IPS-15b (cell line): ENCODE measurements around the gene OR5H6.
"Not testable (repeated sequence)": the region's sequence is repeated elsewhere in the genome, so short reads cannot be mapped to it uniquely, and the experiment has no call there.

Source experiments
- H3K27me3 ChIP-seq: one replicate; pipeline ENCODE4 v1.6.1; 2013; ENCODE audit warnings: low read length; ENCODE audit not compliant: control insufficient read depth, insufficient read depth
- H3K36me3 ChIP-seq: one replicate; pipeline ENCODE4 v1.6.1; 2013; ENCODE audit warnings: low read length; ENCODE audit not compliant: control insufficient read depth, insufficient read depth
- H3K4me1 ChIP-seq: one replicate; pipeline ENCODE4 v1.6.1; 2013; ENCODE audit warnings: mild to moderate bottlenecking, low read length; ENCODE audit not compliant: control insufficient read depth, insufficient read depth
- H3K4me3 ChIP-seq: one replicate; pipeline ENCODE4 v1.5.1; 2013; ENCODE audit warnings: low read depth, low read length
- H3K9ac ChIP-seq: one replicate; pipeline ENCODE4 v1.6.1; 2013; ENCODE audit warnings: low read depth, mild to moderate bottlenecking, low read length
- H3K9me3 ChIP-seq: one replicate; pipeline ENCODE4 v1.6.1; 2013; ENCODE audit warnings: mild to moderate bottlenecking, low read length; ENCODE audit not compliant: control insufficient read depth, insufficient read depth

OR5H6 gene

DNA sequence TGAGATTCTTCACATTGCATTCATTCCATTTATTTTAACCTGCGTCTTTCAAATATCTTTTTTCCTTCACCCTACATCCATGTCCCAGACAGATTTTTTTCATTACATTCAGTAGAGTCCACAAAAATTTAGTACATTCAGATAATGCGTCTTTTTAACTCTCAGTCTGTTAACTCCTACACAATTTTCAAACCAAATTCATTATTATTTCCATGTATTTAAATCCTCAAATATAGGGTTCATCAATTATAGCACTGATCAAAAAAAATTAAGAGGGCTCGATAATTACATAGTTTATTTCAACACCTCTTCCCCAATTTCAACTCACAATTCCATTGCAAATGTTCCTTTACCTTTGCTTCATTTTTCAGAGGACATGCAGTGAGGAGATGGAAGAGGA lies at the start of gene OR5H6:
TSS of gene OR5H6 (plus strand) at position 301 of the 400 bp plus-strand sequence. CDS start at position 390, 89 bp downstream.
- no peak within 1 kb of the TSS for H3K4me3 ChIP-seq
- no peak within 1 kb of the TSS for H3K9ac ChIP-seq
- H3K4me1 ChIP-seq, result no peaks in the 10 kb centered on the region
- H3K36me3 ChIP-seq, result no peaks in the 10 kb centered on the region
- H3K27me3 ChIP-seq, result no peaks in the 10 kb centered on the region
- no peaks in the 10 kb centered on the region for H3K9me3 ChIP-seq

DNA sequence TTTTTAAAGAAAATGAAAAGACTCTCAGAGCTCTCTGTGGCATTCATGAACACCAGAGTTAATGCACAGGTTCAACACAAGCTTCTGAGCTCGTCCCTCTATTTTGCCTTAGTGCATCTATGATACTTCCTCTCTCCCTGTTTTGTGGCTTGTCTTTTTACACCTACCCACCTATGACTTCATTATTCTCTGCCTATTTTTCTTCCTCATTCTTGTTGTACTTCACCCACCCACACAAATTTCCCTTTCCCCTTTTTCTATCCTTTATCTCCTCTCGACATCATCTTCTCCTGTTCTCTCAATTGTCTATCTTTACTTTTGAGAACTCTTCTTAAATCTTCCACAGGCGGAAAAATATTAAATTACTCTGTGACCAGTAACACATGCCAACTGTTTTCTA lies 49.0 kb upstream of the OR5H6 start:
- Histone ChIP-seq H3K36me3 (no peaks in the 10 kb centered on the region), H3K4me1 (no peaks in the 10 kb centered on the region), H3K27me3 (no peaks in the 10 kb centered on the region), H3K9ac (no peak overlapping the region), H3K4me3 (no peak overlapping the region), H3K9me3 (no peaks in the 10 kb centered on the region)

DNA sequence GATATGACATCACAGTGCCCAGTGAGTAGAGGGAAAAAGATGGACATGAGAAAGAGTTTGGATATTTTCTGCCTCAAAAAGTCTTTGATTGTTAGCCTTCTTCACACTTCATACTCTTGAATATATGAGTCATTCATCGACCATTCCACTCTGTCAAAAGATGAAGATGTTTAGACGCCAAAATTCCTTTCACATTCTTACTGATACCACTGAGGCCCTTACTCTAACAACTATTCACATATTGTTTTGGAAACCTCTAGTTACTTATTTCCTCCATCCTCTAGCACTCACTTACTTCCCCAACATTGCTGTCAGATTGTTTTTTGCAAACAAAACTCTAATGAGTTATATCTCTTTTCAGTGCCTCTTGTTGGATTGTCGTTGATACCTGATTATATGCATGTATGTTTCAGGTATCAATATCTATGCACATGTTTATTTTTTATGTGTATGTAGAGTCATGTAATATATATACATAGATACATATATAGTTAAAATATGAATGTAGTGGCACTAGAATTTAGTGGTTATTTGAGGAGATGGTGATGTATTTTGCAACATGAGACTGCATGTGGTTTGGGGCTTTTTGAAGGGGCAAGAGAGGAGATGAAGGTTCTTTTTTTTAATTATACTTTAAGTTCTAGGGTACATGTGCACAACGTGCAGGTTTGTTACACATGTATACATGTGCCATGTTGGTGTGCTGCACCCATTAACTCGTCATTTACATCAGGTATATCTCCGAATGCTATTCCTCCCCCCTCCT lies 40.0 kb upstream of the OR5H6 start:
- H3K9ac ChIP-seq, result no peak overlapping the region
- H3K4me3 ChIP-seq, result no peak overlapping the region
- H3K4me1 ChIP-seq, result no peaks in the 10 kb centered on the region
- H3K27me3 ChIP-seq, result no peaks in the 10 kb centered on the region
- no peaks in the 10 kb centered on the region for H3K9me3 ChIP-seq
- no peaks in the 10 kb centered on the region for H3K36me3 ChIP-seq

DNA sequence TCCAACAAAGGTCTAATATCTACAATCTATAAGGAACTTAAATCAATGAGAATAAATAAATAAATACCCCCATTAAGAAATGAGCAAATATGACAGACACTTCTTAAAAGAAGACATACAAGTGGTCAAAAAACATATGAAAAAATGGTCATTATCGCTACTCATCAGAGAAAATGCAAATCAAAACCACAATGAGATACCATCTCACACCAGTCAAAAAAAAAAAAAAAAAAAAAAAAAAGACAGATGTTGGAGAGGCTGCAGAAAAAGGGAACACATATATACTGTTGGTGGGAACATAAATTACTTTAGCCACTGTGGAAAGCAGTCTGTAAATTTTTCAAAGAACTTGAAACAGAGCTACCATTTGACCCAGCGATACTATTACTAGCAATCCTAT lies 31.6 kb upstream of the OR5H6 start:
- Histone ChIP-seq H3K4me1 (no peaks in the 10 kb centered on the region), H3K9me3 (no peaks in the 10 kb centered on the region)

DNA sequence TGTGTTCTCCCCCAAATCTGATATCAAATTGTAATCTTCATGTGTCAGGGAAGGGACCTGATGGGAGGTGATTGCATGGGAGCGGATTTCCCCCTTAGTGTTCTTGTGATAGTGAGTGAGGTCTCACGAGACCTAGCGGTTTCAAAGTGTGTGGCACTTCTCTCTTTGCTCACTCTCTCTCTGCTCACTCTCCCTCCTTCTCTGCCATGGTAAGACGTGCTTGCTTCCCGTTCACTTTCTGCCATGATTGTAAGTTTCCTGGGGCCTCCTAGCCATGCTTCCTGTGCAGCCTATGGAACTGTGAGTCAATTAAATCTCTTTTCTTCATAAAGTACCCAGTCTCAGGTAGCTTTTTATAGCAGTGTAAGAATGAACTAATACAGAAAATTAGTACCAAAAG lies 30.6 kb upstream of the OR5H6 start:
- Histone ChIP-seq H3K4me3 (no peak overlapping the region), H3K9ac (no peak overlapping the region), H3K9me3 (no peaks in the 10 kb centered on the region), H3K27me3 (no peaks in the 10 kb centered on the region), H3K4me1 (no peaks in the 10 kb centered on the region), H3K36me3 (no peaks in the 10 kb centered on the region)

More for the DNA sequence above, 31.6 kb upstream of the OR5H6 start:
- Histone ChIP-seq H3K36me3 (no peaks in the 10 kb centered on the region), H3K27me3 (no peaks in the 10 kb centered on the region), H3K4me3 (no peak overlapping the region), H3K9ac (no peak overlapping the region)

DNA sequence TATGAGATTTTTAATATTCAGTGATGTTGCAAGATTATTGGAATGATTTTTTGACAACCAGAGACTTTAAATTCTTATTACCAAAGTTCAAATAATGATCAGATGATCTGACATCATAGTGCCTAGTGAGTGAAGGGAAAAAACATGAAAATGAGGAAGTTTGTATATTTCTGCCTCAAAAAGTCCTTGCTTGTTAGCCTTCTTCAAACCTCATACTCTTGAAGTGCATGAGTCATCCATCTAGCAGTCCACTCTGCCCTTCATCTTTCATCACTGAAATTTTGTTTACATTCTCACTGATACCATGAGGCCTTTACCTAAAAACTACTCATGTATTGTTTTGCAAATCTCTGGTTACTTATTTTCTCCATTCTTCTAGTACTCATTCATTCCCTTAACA lies 23.9 kb upstream of the OR5H6 start:
- Histone ChIP-seq H3K36me3 (no peaks in the 10 kb centered on the region), H3K9me3 (no peaks in the 10 kb centered on the region), H3K4me1 (no peaks in the 10 kb centered on the region), H3K4me3 (no peak overlapping the region), H3K9ac (no peak overlapping the region), H3K27me3 (no peaks in the 10 kb centered on the region)

DNA sequence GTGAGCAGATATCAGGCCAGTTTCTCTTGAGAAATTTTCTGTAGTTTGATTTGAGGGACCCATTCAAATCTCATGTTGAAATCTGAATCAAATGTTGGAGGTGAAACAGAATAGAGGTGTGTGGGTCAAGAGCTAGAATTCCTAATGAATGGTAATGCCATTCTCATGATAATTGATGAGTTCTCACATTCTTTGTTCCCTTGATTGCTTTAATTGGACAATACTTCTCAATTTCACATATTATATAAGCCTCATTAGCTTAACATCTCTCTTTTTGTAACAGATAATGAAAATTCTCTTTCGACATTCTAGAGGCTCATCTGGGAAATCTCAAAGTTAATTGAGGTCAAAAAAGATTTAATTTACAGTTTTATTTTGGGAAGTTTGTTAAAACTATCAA lies 21.9 kb upstream of the OR5H6 start:
- no peaks in the 10 kb centered on the region for H3K36me3 ChIP-seq

DNA sequence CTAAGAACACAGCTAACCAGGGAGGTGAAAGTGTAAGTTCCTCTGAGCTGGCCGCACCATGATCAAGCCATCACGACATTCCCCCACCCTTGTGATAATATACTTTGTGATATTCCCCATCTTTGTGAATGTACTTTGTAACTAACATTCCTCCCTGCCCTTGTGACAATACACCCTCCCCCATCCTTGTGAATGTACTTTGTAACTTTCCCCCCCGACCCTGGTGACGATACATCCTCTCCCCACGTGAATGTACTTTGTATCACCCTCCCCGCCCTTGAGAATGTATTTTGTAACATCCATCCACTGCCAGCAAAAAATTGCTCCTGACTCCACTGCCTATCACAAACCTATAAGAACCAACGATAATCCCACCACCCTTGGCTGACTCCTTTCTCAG lies 20.2 kb upstream of the OR5H6 start:
- H3K9me3 ChIP-seq, result no peaks in the 10 kb centered on the region
- no peaks in the 10 kb centered on the region for H3K4me1 ChIP-seq
- no peak overlapping the region for H3K9ac ChIP-seq
- H3K36me3 ChIP-seq, result no peaks in the 10 kb centered on the region
- H3K4me3 ChIP-seq, result no peak overlapping the region
- H3K27me3 ChIP-seq, result no peaks in the 10 kb centered on the region

More for the DNA sequence above, 21.9 kb upstream of the OR5H6 start:
- Histone ChIP-seq H3K4me1 (no peaks in the 10 kb centered on the region), H3K27me3 (no peaks in the 10 kb centered on the region), H3K4me3 (no peak overlapping the region), H3K9me3 (no peaks in the 10 kb centered on the region), H3K9ac (no peak overlapping the region)

DNA sequence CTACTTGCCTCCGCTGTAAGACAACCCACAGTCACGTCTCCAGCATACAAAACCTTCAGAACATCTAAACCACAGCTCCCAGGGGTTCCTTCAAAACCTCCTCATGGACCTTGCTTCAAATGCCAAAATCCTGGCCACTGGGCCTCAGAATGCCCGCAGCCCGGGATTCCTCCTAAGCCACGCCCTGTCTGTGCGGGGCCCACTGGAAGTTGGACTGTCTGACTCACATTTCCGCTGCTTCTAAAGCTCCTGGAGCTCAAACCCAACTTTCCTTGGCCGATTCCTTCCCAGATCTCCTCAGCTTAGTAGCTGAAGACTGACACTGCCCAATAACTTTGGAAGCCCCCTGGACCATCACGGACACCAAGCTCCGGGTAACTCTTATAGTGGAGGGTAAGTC lies 17.9 kb upstream of the OR5H6 start:
- H3K4me1 ChIP-seq, result no peaks in the 10 kb centered on the region
- no peaks in the 10 kb centered on the region for H3K36me3 ChIP-seq

DNA sequence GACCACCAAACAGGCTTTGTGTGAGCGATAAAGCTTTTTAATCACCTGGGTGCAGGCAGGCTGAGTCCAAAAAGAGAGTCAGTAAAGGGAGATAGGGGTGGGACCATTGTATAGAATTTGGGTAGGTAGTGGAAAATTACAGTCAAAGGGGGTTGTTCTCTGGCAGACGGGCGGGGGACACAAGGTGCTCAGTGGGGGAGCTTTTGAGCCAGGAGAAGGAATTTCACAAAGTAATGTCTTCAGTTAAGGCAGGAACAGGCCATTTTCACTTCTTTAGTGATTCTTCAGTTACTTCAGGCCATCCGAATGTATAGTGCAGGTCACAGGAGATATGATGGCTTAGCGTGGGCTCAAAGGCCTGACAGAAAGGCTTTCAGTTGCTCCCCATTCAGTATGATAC lies 8.0 kb upstream of the OR5H6 start:
- H3K36me3 ChIP-seq, result not testable (repeated sequence)

More for the DNA sequence above, 17.9 kb upstream of the OR5H6 start:
- H3K4me3 ChIP-seq, result no peak overlapping the region
- H3K9me3 ChIP-seq, result no peaks in the 10 kb centered on the region
- H3K9ac ChIP-seq, result no peak overlapping the region
- no peaks in the 10 kb centered on the region for H3K27me3 ChIP-seq

DNA sequence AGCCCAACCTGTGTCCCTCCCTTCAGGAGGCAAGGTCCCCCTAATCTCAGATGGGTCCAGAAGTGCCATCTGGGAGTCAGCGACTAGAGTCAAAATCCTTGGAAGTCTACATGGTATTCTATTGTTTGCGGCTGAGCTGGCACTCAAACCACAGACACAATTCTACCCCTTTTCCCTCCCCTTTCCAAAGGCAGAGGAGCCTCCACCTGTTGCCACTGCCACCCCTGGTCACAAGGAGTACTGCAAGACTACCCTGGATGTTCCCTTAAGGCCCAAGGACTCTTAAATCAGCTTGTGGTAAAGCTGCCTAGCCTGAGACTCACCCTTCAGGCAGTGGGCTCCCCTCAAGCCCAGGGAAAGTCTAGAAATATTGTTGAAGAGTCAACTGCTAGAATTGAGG lies 4.3 kb upstream of the OR5H6 start:
- no peak overlapping the region for H3K9ac ChIP-seq
- H3K27me3 ChIP-seq, result no peaks in the 10 kb centered on the region
- no peaks in the 10 kb centered on the region for H3K4me1 ChIP-seq
- no peak overlapping the region for H3K4me3 ChIP-seq
- H3K36me3 ChIP-seq, result no peaks in the 10 kb centered on the region
- no peaks in the 10 kb centered on the region for H3K9me3 ChIP-seq

More for the DNA sequence above, 8.0 kb upstream of the OR5H6 start:
- not testable (repeated sequence) for H3K4me3 ChIP-seq, H3K9ac ChIP-seq, H3K4me1 ChIP-seq, H3K27me3 ChIP-seq, H3K9me3 ChIP-seq

DNA sequence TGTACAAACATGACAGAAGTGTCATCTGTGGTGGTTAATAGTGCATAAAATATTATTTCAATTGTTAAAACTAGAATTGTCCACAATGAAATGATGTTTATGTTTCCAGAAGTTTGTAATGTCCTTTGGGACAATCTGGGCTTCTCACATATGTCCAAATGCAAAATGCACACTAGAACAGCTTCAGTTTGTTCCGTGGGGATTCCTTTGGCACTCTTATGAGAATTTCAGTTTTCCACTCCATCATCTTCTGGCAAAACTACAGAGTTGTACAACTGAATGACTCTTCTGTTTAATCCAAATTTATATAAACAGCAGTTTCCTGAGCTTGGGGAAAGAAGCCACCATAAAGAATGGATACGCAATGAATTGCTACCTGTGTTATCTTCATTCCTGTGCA lies 2.0 kb upstream of the OR5H6 start:
- no peaks in the 10 kb centered on the region for H3K4me1 ChIP-seq
- no peak overlapping the region for H3K4me3 ChIP-seq
- H3K9me3 ChIP-seq, result no peaks in the 10 kb centered on the region
- no peaks in the 10 kb centered on the region for H3K36me3 ChIP-seq
- no peaks in the 10 kb centered on the region for H3K27me3 ChIP-seq
- H3K9ac ChIP-seq, result no peak overlapping the region
